ENCODE data around the gene ACOT12.
A peak's percentile ranks its signal among the peaks of the same experiment; 100 is the strongest.

GRCh38 chr5:81345411-81346003 is 48.4 kb downstream of the ACOT12 start:
- TF ChIP-seq, protein P1, sequence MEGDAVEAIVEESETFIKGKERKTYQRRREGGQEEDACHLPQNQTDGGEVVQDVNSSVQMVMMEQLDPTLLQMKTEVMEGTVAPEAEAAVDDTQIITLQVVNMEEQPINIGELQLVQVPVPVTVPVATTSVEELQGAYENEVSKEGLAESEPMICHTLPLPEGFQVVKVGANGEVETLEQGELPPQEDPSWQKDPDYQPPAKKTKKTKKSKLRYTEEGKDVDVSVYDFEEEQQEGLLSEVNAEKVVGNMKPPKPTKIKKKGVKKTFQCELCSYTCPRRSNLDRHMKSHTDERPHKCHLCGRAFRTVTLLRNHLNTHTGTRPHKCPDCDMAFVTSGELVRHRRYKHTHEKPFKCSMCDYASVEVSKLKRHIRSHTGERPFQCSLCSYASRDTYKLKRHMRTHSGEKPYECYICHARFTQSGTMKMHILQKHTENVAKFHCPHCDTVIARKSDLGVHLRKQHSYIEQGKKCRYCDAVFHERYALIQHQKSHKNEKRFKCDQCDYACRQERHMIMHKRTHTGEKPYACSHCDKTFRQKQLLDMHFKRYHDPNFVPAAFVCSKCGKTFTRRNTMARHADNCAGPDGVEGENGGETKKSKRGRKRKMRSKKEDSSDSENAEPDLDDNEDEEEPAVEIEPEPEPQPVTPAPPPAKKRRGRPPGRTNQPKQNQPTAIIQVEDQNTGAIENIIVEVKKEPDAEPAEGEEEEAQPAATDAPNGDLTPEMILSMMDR (conservative IDR thresholded peaks at IDR 0.05; ENCODE audit: low read depth in 2 of 2) = peak in 1 of 2 experiments; percentile 19; a peak in 1 of 4 replicates
- TF ChIP-seq POLR2AphosphoS5 (IDR thresholded peaks at IDR 0.05; ENCODE audit: low read depth) (no peak), REST (IDR thresholded peaks at IDR 0.05; ENCODE audit: unreplicated experiment) (no peak), EZH2phosphoT487 (IDR thresholded peaks at IDR 0.05; ENCODE audit: unreplicated experiment) (no peak), EZH2 (IDR thresholded peaks at IDR 0.05; ENCODE audit: low read depth, unreplicated experiment) (no peak), JUNB (IDR thresholded peaks at IDR 0.05; ENCODE audit: unreplicated experiment) (no peak), NANOG (IDR thresholded peaks at IDR 0.05; ENCODE audit: borderline replicate concordance) (no peak), ZNF114 (CRISPR knock-in tag; IDR thresholded peaks at IDR 0.05) (no peak), STAT1 (IDR thresholded peaks at IDR 0.05; ENCODE audit: unreplicated experiment) (no peak), ZNF331 (CRISPR knock-in tag; IDR thresholded peaks at IDR 0.05; ENCODE audit: low read depth) (no peak), CREB1 (CRISPR knock-in tag; IDR thresholded peaks at IDR 0.05; ENCODE audit: low read depth) (no peak)
- TF ChIP-seq, protein P2, sequence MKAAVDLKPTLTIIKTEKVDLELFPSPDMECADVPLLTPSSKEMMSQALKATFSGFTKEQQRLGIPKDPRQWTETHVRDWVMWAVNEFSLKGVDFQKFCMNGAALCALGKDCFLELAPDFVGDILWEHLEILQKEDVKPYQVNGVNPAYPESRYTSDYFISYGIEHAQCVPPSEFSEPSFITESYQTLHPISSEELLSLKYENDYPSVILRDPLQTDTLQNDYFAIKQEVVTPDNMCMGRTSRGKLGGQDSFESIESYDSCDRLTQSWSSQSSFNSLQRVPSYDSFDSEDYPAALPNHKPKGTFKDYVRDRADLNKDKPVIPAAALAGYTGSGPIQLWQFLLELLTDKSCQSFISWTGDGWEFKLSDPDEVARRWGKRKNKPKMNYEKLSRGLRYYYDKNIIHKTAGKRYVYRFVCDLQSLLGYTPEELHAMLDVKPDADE (IDR thresholded peaks at IDR 0.05) = no peak

All from GM23338 (cell line).